Jurkat, Clone E6-1 (cell line): Measurements from ENCODE around the gene SMAD3.
A peak's percentile ranks its signal among the peaks of the same experiment; 100 is the strongest.

Experiments
- DNase-seq: peaks from one replicate; pipeline ENCODE4 v3.0.0-alpha.2; 2011; ENCODE audit warnings: low read depth, low spot score
- H3K4me3 ChIP-seq: 2 replicates; pipeline ENCODE4 v1.5.1; 2011; ENCODE audit warnings: mild to moderate bottlenecking, low read length, control low read depth, moderate library complexity

The SMAD3 gene

DNA sequence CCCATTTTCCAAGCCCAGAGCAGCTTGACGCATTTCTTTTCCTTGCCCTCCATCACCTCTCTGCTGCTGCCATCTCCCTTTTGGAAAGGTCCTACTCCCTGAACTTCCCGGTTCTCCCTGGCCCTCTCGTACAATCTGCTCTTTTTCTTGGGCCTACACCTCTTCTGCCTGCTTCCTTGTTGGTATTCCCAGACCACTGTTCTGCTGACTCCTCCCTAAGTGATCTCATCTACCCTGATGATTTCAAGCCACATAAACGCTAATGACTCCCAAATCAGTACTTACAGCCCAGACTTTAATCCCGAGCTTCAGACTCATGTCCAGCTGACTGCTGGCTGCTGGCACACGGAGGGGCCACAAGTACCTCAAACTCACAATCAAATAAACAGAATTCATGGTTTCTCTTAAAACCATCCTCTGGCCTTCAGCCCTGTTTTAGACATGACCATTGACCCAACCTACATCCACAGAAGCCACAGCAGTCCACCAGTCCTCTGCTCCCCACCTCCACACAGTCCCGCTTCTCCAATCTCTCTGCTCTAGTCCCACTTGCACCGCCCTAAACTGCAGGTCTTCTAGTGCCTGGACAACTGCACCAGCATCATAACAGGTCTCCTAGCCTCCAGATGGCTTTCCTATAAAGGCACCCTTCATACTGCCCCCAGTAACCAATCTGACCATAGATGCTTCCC, 131.4 kb downstream of the SMAD3 start:
- no peak for DNase-seq
- H3K4me3 ChIP-seq: no peak overlapping the region

- no peak overlapping the region for H3K4me3 ChIP-seq
- no peak for DNase-seq
Observed at GRCh38 chr15:67197364-67197695, 131.9 kb downstream of the SMAD3 start.

DNA sequence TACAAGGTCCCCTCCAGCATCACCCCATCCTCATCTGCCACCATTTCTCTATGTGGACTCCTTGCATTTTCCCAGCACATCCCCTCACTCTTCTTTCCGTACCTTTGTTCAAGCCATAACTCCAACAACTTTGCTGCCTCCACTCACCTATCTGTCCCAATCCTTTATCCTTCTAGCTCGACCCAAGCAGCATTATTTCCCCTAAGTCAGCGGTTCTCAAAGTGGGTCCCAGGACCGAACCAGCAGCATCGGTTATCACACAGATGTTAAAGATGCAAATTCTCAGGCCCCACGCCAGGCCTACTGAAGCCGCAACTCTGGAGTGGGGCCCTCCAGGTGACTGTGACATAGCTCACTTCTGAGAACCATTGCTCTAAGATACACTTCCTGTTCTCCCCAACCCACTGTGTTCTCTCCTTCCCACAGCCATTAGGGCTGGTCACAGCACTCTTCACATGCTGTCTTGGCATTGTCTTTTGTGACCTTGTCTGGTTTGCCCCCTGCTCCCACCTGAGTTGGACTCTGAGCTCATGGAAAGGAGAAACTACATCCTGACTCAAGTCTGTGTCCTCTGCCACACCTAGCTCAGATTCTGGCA, 132.9 kb downstream of the SMAD3 start:
- DNase-seq: peak; percentile 6
- H3K4me3 ChIP-seq: no peak overlapping the region

- H3K4me3 ChIP-seq: no peak overlapping the region
- DNase-seq: no peak
Observed at GRCh38 chr15:67199391-67199790, 134.0 kb downstream of the SMAD3 start.

DNA sequence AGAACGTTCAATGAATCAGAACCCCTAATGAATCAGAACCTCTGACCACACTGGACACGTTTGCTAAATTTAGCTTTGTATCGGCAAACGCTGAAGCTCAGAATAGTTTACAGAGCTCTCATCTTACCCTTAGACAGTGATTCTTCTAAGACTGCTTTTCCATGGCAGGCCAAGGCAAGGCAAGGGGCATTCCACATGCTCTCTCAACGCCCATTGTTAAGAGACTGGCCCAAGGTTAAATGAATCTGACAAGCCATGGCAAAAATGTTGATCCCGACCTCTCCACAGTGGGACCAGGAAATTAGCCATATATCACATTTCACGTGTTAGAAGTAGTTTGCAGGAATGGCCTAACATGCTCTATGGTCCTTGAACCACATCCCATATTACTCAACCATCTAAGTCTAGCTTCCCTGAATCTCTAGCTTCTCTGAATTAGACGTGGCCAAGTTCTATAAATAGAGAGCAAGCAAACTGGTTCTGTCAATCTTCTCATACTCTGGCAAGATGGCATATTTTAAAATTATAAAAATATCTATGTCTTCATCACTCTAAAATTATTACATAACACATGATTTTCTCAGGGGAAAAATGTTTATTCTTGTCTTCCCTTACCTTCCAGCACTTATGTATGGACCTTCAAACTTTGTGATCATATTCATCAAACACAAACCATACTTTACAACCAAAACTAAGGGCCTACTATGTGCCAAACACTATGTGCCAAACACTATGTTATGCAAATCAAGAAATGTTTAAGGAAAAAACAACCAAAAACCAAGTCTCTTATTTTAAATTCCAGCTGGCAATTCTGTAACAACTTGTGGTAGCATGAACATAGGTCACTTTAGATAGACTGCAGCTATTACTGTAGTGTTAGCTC, 134.7 kb downstream of the SMAD3 start:
- no peak for DNase-seq
- no peak overlapping the region for H3K4me3 ChIP-seq

DNA sequence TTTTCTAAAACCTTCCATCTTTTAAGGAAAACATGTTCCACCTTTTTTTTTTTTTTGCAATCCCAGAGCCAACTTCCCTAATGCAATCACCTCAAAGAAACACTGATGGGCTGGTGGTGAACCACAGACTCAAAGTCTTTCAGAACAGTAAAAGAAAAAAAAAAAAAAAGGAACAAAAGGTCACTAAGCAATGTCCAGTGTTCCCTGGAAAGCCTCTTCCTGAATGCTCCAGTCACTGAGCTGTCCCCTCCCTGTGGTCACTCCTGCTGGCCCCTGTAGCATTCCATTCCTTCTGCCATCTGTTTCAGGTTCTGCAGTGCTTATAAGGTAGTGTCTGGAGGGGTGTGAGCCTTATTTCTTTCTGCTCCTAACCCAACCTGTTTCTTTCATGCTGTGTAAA, 135.7 kb downstream of the SMAD3 start:
- H3K4me3 ChIP-seq: no peak overlapping the region
- DNase-seq: no peak

GRCh38 chr15:67202091-67202490, 136.7 kb downstream of the SMAD3 start:
- no peak overlapping the region for H3K4me3 ChIP-seq

DNA sequence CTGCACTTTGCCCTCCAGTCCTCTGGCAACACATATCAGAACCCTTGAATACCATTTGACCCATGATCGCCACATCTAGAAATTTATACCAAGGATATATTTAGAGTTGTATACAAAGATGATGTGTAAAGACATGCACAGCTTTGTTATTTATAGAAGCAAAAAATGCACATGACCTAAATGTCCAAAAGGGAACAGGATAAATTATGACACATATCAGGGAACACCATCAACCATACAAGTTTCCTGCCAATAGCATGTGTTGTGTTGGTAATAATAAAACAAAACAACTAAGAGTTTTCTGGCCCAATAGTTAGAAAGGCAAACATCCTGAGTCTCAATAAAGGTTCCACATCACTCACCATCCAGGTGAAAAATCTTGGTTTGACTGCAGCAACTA, 137.6 kb downstream of the SMAD3 start:
- DNase-seq: no peak
- H3K4me3 ChIP-seq: no peak overlapping the region

More at GRCh38 chr15:67202091-67202490, 136.7 kb downstream of the SMAD3 start:
- no peak for DNase-seq

- DNase-seq: no peak
- H3K4me3 ChIP-seq: no peak overlapping the region
Observed at GRCh38 chr15:67207555-67208207, 142.3 kb downstream of the SMAD3 start.

DNA sequence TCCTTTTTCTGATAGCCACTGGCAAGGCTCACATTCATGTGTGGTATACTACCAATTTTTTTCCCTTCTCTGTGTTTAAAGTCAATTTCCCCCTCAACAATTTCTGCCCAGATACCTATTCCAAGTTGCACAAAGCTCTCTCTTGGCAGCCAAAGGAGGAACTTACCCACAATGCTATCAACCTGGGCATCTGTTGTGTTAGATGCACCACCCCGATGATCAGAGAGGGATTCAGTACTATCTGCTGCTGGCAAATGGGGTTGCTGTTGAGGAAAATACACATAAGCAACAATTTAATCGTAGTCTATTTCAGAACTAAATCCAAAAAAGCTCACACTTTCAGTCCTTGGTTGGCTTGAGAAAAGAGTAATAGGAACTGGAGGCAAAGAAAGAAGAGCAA, 143.0 kb downstream of the SMAD3 start:
- H3K4me3 ChIP-seq: no peak overlapping the region
- DNase-seq: no peak

GRCh38 chr15:67210555-67211168, 145.3 kb downstream of the SMAD3 start:
- no peak for DNase-seq
- H3K4me3 ChIP-seq: no peak overlapping the region

DNA sequence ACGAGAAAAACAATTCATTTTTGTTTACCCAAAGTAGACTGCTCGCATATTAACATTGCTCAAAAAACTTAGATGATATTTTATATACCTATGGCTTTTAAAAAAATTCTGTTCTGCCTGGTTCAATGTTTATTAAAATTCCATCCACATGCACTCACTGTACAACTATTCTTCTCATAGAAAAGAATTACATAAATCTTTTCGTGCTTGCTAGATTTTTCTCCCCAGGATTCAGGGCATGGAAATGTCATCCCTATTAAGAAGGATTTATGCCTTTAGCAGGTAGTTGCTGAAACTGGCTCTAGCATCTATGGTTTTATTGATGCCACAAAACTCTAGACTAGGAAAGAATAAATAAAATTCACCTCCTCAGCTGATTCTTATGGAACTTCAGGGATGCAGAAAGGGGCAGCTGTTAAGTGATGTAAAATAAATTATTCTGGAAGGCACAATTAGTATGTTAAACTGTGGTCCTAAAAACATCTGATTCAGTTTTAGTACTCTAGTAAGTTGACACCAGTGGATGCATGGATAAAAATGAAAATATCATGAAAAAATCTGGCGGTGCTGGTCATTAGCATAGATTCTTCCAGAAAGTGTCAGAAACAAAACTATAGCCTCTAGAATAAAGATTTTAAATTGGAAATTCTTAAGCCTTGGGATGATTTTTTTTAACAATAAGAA, 147.4 kb downstream of the SMAD3 start:
- DNase-seq: no peak

DNA sequence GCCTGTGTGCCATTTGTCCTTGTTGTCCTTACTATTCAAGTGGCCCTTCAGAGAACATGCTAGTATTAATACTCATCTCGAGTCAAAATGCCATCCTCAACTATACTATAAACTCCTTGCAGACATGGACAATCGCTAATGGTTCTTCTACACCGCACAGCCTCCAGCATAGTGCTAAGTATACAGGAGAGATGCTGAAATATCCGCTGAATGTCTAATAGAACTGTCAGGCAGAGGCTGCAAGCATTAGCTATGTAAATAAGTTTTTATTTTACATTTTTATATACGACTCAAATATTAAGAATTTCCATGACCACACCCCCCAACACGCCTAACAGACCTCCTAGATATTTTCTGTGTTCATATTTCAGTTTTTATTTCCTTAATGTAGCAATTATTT, 149.7 kb downstream of the SMAD3 start:
- no peak for DNase-seq
- H3K4me3 ChIP-seq: no peak overlapping the region

More for the DNA sequence above, 147.4 kb downstream of the SMAD3 start:
- H3K4me3 ChIP-seq: no peak overlapping the region

DNA sequence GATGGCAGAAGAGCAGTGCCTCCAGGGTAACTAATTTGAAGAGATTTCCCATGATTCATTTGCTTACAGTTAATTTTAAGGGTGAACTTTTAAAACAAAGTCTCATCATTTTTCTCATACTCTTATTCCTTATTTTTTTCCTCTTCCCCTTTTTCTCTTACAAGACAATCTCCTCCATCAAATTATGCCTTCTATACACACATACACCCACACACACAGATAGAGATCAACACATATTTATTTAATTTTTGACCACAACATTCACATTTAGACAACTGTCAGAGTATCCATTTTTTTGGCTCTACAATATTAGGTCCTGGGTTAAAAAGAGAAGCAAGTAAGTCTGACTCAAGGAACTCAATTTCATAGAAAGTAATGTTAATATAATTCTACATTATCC, 151.5 kb downstream of the SMAD3 start:
- no peak for DNase-seq
- no peak overlapping the region for H3K4me3 ChIP-seq

GRCh38 chr15:67218428-67218827, 153.0 kb downstream of the SMAD3 start:
- H3K4me3 ChIP-seq: no peak overlapping the region
- DNase-seq: no peak

- no peak overlapping the region for H3K4me3 ChIP-seq
Observed at GRCh38 chr15:67219288-67219687, 153.9 kb downstream of the SMAD3 start.

DNA sequence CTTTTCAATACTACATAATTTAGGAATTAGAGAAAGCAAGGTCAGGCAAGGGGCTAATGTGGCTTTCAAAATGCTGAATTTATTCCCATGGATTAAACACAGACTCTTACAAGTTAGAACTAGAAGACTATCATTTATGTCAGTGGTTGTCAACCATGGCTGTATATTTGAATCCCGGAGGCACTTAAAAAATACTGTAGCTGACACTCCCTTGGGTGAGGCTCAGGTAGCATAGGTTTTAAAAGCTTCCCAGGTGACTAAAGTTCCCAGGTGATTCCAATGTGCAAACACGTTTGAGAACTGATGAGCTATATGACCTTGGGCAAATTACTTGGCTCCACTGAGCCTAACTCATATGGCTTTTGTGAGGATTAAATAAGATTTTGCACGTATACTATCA, 159.5 kb downstream of the SMAD3 start:
- H3K4me3 ChIP-seq: no peak overlapping the region
- DNase-seq: no peak

More at GRCh38 chr15:67219288-67219687, 153.9 kb downstream of the SMAD3 start:
- no peak for DNase-seq

DNA sequence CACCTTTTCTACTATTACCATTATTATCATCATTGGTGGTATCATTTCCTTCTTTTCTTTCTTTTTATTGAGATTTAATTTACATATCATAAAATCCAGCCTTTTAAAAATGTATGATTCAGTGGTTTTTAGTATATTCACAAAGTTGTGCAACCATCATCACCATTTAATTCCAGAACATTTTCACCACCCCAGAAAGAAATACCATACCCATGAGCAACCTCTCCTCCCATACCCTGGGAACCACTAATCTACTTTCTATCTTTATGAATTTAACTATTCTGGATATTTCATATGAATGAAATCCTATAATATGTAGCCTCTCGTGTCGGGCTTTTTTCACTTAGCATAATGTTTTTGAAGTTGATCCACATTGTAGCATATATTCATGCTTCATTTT, 159.9 kb downstream of the SMAD3 start:
- DNase-seq: no peak
- no peak overlapping the region for H3K4me3 ChIP-seq

DNA sequence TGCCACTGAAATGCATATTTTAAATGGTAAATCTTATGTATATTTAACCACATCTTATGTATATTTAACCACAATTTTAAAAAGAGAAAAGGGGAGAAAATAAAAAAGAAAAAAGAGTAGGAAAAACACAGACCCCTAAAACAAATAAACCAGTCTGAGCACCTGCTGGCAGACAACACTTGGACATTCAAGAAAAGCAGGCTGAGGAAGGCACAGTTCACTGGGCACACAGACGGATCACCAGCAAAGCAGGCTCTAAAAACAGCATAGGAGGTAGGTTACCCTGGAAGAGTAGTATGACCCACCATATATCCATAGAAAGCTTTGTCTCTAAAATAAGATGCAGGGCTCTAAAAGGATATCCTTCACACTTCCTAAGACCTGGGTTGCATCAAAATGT, 162.0 kb downstream of the SMAD3 start:
- DNase-seq: no peak
- no peak overlapping the region for H3K4me3 ChIP-seq
